NCI-H2081 treated with DMSO at 0.1 percent for 48 hours (cell line): ENCODE measurements around the gene CCL14.
"Not testable (repeated sequence)": the region's sequence is repeated elsewhere in the genome, so short reads cannot be mapped to it uniquely, and the experiment has no call there.

Experiments used
- DNase-seq: peaks from one replicate; lab custom pipeline; 2025; lab: John Stamatoyannopoulos, UW

The CCL14 gene

GRCh38 chr17:35986643-35987042 lies at the start of gene CCL14:
CCL14 (minus strand) TSS chr17:35986729; CDS start chr17:35986649, 80 bp downstream.
- no peak for DNase-seq

- no peak for DNase-seq
Measured at GRCh38 chr17:36036235-36036634, 49.7 kb upstream of the CCL14 start.

GRCh38 chr17:36034127-36034526 lies 47.6 kb upstream of the CCL14 start:
- no peak for DNase-seq

GRCh38 chr17:36030956-36031355 lies 44.4 kb upstream of the CCL14 start:
- no peak for DNase-seq

GRCh38 chr17:36027761-36028160 lies 41.2 kb upstream of the CCL14 start:
- DNase-seq, result no peak

- no peak for DNase-seq
Measured at GRCh38 chr17:36024106-36024869, 37.8 kb upstream of the CCL14 start.

GRCh38 chr17:36019423-36019822 lies 32.9 kb upstream of the CCL14 start:
- no peak for DNase-seq

GRCh38 chr17:36017799-36018198 lies 31.3 kb upstream of the CCL14 start, which contains the start of gene CCL23:
CCL23 (minus strand) TSS chr17:36017972; CDS start chr17:36017897, 75 bp downstream.
- DNase-seq, result no peak

GRCh38 chr17:36016555-36016954 lies 30.0 kb upstream of the CCL14 start:
- DNase-seq, result no peak

GRCh38 chr17:36015895-36016294 lies 29.4 kb upstream of the CCL14 start:
- not testable (repeated sequence) for DNase-seq

- DNase-seq, result no peak
Measured at GRCh38 chr17:36014946-36015345, 28.4 kb upstream of the CCL14 start.

GRCh38 chr17:36011201-36011600 lies 24.7 kb upstream of the CCL14 start:
- no peak for DNase-seq

GRCh38 chr17:36008998-36009665 lies 22.6 kb upstream of the CCL14 start:
- no peak for DNase-seq

- DNase-seq, result no peak
Measured at GRCh38 chr17:36004594-36005108, 18.1 kb upstream of the CCL14 start.

GRCh38 chr17:36002631-36003030 lies 16.1 kb upstream of the CCL14 start:
- DNase-seq, result no peak

- DNase-seq, result no peak
Measured at GRCh38 chr17:36001862-36002603, 15.5 kb upstream of the CCL14 start.

GRCh38 chr17:36001110-36001771 lies 14.7 kb upstream of the CCL14 start, which contains the start of gene CCL15:
CCL15 (minus strand) TSS chr17:36001553; CDS start chr17:36001492, 61 bp downstream.
- no peak for DNase-seq

GRCh38 chr17:36000732-36001109 lies 14.2 kb upstream of the CCL14 start:
- DNase-seq, result no peak

GRCh38 chr17:35998756-35999155 lies 12.2 kb upstream of the CCL14 start:
- no peak for DNase-seq

- no peak for DNase-seq
Measured at GRCh38 chr17:35998018-35998545, 11.6 kb upstream of the CCL14 start.

- not testable (repeated sequence) for DNase-seq
Measured at GRCh38 chr17:35995346-35995745, 8.8 kb upstream of the CCL14 start.

- no peak for DNase-seq
Measured at GRCh38 chr17:35991075-35991474, 4.5 kb upstream of the CCL14 start.
